Panc1 (cell line): ENCODE results near the gene ST7L.

Experiments
- POLR2AphosphoS5 ChIP-seq: IDR thresholded peaks from 2 replicates; pipeline ENCODE4 v1.6.1; 2012; ENCODE audit warnings: mild to moderate bottlenecking, low read depth, low read length, moderate library complexity
- TCF7L2 ChIP-seq: IDR thresholded peaks from 2 replicates; pipeline ENCODE4 v1.6.1; 2011; ENCODE audit warnings: mild to moderate bottlenecking, low read depth, low read length, inconsistent platforms
- TF ChIP-seq, protein P1 (sequence below): fragments of 450-650 bp; IDR thresholded peaks from 2 replicates; pipeline ENCODE4 v1.5.1; 2017; ENCODE audit warnings: mild to moderate bottlenecking
- TF ChIP-seq, protein P2 (sequence below), 2 experiments: IDR thresholded peaks; 2 replicates each; pipeline ENCODE4 v1.6.1; 2011 to 2012; ENCODE audit warnings: low read depth in 2 of 2, control low read depth in 1 of 2, low read length in 1 of 2, mild to moderate bottlenecking in 1 of 2, moderate library complexity in 1 of 2; ENCODE audit not compliant: insufficient read depth in 1 of 2

DNA sequence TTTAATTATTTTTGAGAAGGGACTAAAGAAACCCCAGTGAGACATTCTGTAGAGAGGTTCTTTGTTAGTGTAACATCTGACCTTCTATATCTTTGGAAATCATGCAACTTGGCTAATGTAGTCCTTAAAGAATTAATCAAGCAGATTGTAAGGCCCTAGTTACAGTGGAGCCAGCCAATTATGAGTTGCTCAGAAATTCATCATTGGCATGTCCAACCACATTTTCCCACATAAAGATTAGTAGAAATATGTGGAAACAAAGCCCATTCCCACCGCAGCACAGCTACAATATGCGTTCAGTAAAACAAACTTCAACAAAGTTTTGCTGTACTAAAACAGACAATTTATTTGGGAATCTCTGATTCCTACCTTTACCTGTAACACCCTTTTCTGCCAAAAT lies 82.4 kb downstream of the ST7L start:
- TF ChIP-seq, protein P1, sequence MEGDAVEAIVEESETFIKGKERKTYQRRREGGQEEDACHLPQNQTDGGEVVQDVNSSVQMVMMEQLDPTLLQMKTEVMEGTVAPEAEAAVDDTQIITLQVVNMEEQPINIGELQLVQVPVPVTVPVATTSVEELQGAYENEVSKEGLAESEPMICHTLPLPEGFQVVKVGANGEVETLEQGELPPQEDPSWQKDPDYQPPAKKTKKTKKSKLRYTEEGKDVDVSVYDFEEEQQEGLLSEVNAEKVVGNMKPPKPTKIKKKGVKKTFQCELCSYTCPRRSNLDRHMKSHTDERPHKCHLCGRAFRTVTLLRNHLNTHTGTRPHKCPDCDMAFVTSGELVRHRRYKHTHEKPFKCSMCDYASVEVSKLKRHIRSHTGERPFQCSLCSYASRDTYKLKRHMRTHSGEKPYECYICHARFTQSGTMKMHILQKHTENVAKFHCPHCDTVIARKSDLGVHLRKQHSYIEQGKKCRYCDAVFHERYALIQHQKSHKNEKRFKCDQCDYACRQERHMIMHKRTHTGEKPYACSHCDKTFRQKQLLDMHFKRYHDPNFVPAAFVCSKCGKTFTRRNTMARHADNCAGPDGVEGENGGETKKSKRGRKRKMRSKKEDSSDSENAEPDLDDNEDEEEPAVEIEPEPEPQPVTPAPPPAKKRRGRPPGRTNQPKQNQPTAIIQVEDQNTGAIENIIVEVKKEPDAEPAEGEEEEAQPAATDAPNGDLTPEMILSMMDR, result no peak
- TF ChIP-seq POLR2AphosphoS5 (no peak), TCF7L2 (no peak)
- TF ChIP-seq, protein P2, sequence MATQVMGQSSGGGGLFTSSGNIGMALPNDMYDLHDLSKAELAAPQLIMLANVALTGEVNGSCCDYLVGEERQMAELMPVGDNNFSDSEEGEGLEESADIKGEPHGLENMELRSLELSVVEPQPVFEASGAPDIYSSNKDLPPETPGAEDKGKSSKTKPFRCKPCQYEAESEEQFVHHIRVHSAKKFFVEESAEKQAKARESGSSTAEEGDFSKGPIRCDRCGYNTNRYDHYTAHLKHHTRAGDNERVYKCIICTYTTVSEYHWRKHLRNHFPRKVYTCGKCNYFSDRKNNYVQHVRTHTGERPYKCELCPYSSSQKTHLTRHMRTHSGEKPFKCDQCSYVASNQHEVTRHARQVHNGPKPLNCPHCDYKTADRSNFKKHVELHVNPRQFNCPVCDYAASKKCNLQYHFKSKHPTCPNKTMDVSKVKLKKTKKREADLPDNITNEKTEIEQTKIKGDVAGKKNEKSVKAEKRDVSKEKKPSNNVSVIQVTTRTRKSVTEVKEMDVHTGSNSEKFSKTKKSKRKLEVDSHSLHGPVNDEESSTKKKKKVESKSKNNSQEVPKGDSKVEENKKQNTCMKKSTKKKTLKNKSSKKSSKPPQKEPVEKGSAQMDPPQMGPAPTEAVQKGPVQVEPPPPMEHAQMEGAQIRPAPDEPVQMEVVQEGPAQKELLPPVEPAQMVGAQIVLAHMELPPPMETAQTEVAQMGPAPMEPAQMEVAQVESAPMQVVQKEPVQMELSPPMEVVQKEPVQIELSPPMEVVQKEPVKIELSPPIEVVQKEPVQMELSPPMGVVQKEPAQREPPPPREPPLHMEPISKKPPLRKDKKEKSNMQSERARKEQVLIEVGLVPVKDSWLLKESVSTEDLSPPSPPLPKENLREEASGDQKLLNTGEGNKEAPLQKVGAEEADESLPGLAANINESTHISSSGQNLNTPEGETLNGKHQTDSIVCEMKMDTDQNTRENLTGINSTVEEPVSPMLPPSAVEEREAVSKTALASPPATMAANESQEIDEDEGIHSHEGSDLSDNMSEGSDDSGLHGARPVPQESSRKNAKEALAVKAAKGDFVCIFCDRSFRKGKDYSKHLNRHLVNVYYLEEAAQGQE (IDR thresholded peaks at IDR 0.05; ENCODE audit: insufficient read depth in 1 of 2, low read depth in 2 of 2, low read length in 1 of 2), result no peak
